Neuron (in vitro differentiated cells): ENCODE results near the gene DAPK1.

Source experiments
- H2AFZ ChIP-seq: one replicate; pipeline ENCODE4 v1.6.1; 2013; ENCODE audit warnings: low read depth, mild to moderate bottlenecking, inconsistent platforms, low read length, moderate library complexity
- H3K27me3 ChIP-seq: one replicate; pipeline ENCODE4 v1.6.1; 2013; ENCODE audit warnings: low read length; ENCODE audit not compliant: insufficient read depth
- H3K36me3 ChIP-seq: one replicate; pipeline ENCODE4 v1.6.1; 2013; ENCODE audit warnings: low read length; ENCODE audit not compliant: insufficient read depth
- H3K4me1 ChIP-seq: one replicate; pipeline ENCODE4 v1.6.1; 2013; ENCODE audit warnings: low read length; ENCODE audit not compliant: insufficient read depth
- H3K4me3 ChIP-seq: 2 replicates; pipeline ENCODE4 v1.5.1; 2013; ENCODE audit warnings: mild to moderate bottlenecking, low read length, moderate library complexity
- H3K9me3 ChIP-seq: one replicate; pipeline ENCODE4 v1.6.1; 2013; ENCODE audit warnings: low read length

DAPK1 gene

GRCh38 chr9:87668722-87669121 lies 171.1 kb downstream of the DAPK1 start:
- no peak overlapping the region for H2AFZ ChIP-seq
- H3K4me3 ChIP-seq, result no peak overlapping the region
- no peaks in the 10 kb centered on the region for H3K27me3 ChIP-seq
- H3K4me1 ChIP-seq, result no peaks in the 10 kb centered on the region
- H3K9me3 ChIP-seq, result peaks cover 17% of the 10 kb centered on the region
- H3K36me3 ChIP-seq, result peaks cover 54% of the 10 kb centered on the region

GRCh38 chr9:87670572-87671264 lies 173.1 kb downstream of the DAPK1 start:
- Histone ChIP-seq H2AFZ (no peak overlapping the region), H3K27me3 (no peaks in the 10 kb centered on the region), H3K4me1 (no peaks in the 10 kb centered on the region), H3K4me3 (no peak overlapping the region), H3K9me3 (peaks cover 12% of the 10 kb centered on the region), H3K36me3 (peaks cover 37% of the 10 kb centered on the region)

GRCh38 chr9:87671478-87671877 lies 173.8 kb downstream of the DAPK1 start:
- Histone ChIP-seq H3K36me3 (peaks cover 33% of the 10 kb centered on the region), H3K9me3 (peaks cover 7% of the 10 kb centered on the region), H3K4me3 (no peak overlapping the region), H3K27me3 (no peaks in the 10 kb centered on the region), H2AFZ (no peak overlapping the region), H3K4me1 (no peaks in the 10 kb centered on the region)

- H3K27me3 ChIP-seq, result no peaks in the 10 kb centered on the region
- peaks cover 30% of the 10 kb centered on the region for H3K36me3 ChIP-seq
- H3K4me3 ChIP-seq, result no peak overlapping the region
- no peak overlapping the region for H2AFZ ChIP-seq
- no peaks in the 10 kb centered on the region for H3K4me1 ChIP-seq
- peaks cover 3% of the 10 kb centered on the region for H3K9me3 ChIP-seq
Observed at GRCh38 chr9:87671925-87672324, 174.3 kb downstream of the DAPK1 start.

GRCh38 chr9:87672586-87672985 lies 174.9 kb downstream of the DAPK1 start:
- H3K4me1 ChIP-seq, result no peaks in the 10 kb centered on the region
- H3K9me3 ChIP-seq, result no peaks in the 10 kb centered on the region
- H2AFZ ChIP-seq, result no peak overlapping the region
- no peaks in the 10 kb centered on the region for H3K27me3 ChIP-seq
- H3K36me3 ChIP-seq, result peaks cover 27% of the 10 kb centered on the region
- H3K4me3 ChIP-seq, result no peak overlapping the region

GRCh38 chr9:87673446-87674120 lies 175.9 kb downstream of the DAPK1 start:
- Histone ChIP-seq H3K27me3 (no peaks in the 10 kb centered on the region), H3K9me3 (no peaks in the 10 kb centered on the region), H3K4me3 (no peak overlapping the region), H2AFZ (no peak overlapping the region), H3K4me1 (no peaks in the 10 kb centered on the region), H3K36me3 (peaks cover 21% of the 10 kb centered on the region)

GRCh38 chr9:87674565-87675299 lies 177.1 kb downstream of the DAPK1 start:
- Histone ChIP-seq H3K27me3 (no peaks in the 10 kb centered on the region), H3K36me3 (peaks cover 14% of the 10 kb centered on the region), H3K9me3 (no peaks in the 10 kb centered on the region), H2AFZ (no peak overlapping the region), H3K4me1 (no peaks in the 10 kb centered on the region), H3K4me3 (no peak overlapping the region)

- Histone ChIP-seq H3K4me1 (no peaks in the 10 kb centered on the region), H3K9me3 (no peaks in the 10 kb centered on the region), H3K27me3 (no peaks in the 10 kb centered on the region), H3K4me3 (no peak overlapping the region), H2AFZ (no peak overlapping the region), H3K36me3 (peaks cover 10% of the 10 kb centered on the region)
Observed at GRCh38 chr9:87675906-87676515, 178.3 kb downstream of the DAPK1 start.

- H3K27me3 ChIP-seq, result no peaks in the 10 kb centered on the region
- H3K4me3 ChIP-seq, result no peak overlapping the region
- H3K4me1 ChIP-seq, result no peaks in the 10 kb centered on the region
- peaks cover 17% of the 10 kb centered on the region for H3K36me3 ChIP-seq
- no peak overlapping the region for H2AFZ ChIP-seq
- H3K9me3 ChIP-seq, result no peaks in the 10 kb centered on the region
Observed at GRCh38 chr9:87676976-87677775, 179.5 kb downstream of the DAPK1 start.

- H3K4me3 ChIP-seq, result no peak overlapping the region
- H3K9me3 ChIP-seq, result no peaks in the 10 kb centered on the region
- H3K4me1 ChIP-seq, result no peaks in the 10 kb centered on the region
- peaks cover 13% of the 10 kb centered on the region for H3K36me3 ChIP-seq
- no peak overlapping the region for H2AFZ ChIP-seq
- no peaks in the 10 kb centered on the region for H3K27me3 ChIP-seq
Observed at GRCh38 chr9:87677776-87678587, 180.3 kb downstream of the DAPK1 start.

- peaks cover 13% of the 10 kb centered on the region for H3K36me3 ChIP-seq
- no peak overlapping the region for H2AFZ ChIP-seq
- no peaks in the 10 kb centered on the region for H3K4me1 ChIP-seq
- H3K4me3 ChIP-seq, result no peak overlapping the region
- H3K9me3 ChIP-seq, result no peaks in the 10 kb centered on the region
- no peaks in the 10 kb centered on the region for H3K27me3 ChIP-seq
Observed at GRCh38 chr9:87678650-87679355, 181.1 kb downstream of the DAPK1 start.
